Skeletal muscle satellite cell (primary cell): ENCODE results near the gene TAGAP.
A peak's percentile ranks its signal among the peaks of the same experiment; 100 is the strongest.
"Not testable (repeated sequence)": the region's sequence is repeated elsewhere in the genome, so short reads cannot be mapped to it uniquely, and the experiment has no call there.

ENCODE experiments used
- H3K27me3 ChIP-seq: 2 replicates; pipeline ENCODE4 v1.7.0; 2013; ENCODE audit warnings: low read length; ENCODE audit not compliant: control insufficient read depth, insufficient read depth
- H3K36me3 ChIP-seq: 2 replicates; pipeline ENCODE4 v1.7.0; 2013; ENCODE audit warnings: mild to moderate bottlenecking, control low read depth, low read length; ENCODE audit not compliant: insufficient read depth
- H3K4me1 ChIP-seq: 2 replicates; pipeline ENCODE4 v1.7.0; 2013; ENCODE audit warnings: low read length; ENCODE audit not compliant: control insufficient read depth, insufficient read depth
- H3K4me2 ChIP-seq: 2 replicates; pipeline ENCODE4 v1.7.0; 2013; ENCODE audit warnings: mild to moderate bottlenecking, low read length
- H3K4me3 ChIP-seq: 2 replicates; pipeline ENCODE4 v1.7.0; 2013; ENCODE audit warnings: low read length
- H3K9ac ChIP-seq: 2 replicates; pipeline ENCODE4 v1.7.0; 2013; ENCODE audit warnings: mild to moderate bottlenecking, low read depth, low read length, moderate library complexity
- H3K9me3 ChIP-seq: replicated peaks from 2 replicates; pipeline ENCODE4 v1.7.0; 2013; ENCODE audit warnings: mild to moderate bottlenecking, control low read depth, low read length

The TAGAP gene

GRCh38 chr6:159041181-159041580 lies 3.6 kb downstream of the TAGAP start:
- no peak overlapping the region for H3K9ac ChIP-seq
- H3K4me3 ChIP-seq: no peak overlapping the region
- H3K36me3 ChIP-seq: no peaks in the 10 kb centered on the region
- H3K4me2 ChIP-seq: no peak overlapping the region
- peaks cover 11% of the 10 kb centered on the region for H3K4me1 ChIP-seq
- peaks cover 20% of the 10 kb centered on the region for H3K27me3 ChIP-seq
- no peaks in the 10 kb centered on the region for H3K9me3 ChIP-seq

GRCh38 chr6:159039885-159040258 lies 4.9 kb downstream of the TAGAP start:
- Histone ChIP-seq H3K9ac (no peak overlapping the region), H3K4me1 (peaks cover 11% of the 10 kb centered on the region), H3K9me3 (no peaks in the 10 kb centered on the region), H3K4me2 (no peak overlapping the region), H3K4me3 (no peak overlapping the region), H3K27me3 (peaks cover 11% of the 10 kb centered on the region), H3K36me3 (no peaks in the 10 kb centered on the region)

- Histone ChIP-seq H3K27me3 (peaks cover 7% of the 10 kb centered on the region), H3K4me3 (no peak overlapping the region), H3K36me3 (no peaks in the 10 kb centered on the region), H3K9ac (no peak overlapping the region), H3K9me3 (no peaks in the 10 kb centered on the region), H3K4me2 (peak overlapping the region; percentile 11), H3K4me1 (peaks cover 11% of the 10 kb centered on the region)
Measured at GRCh38 chr6:159038914-159039884, 5.6 kb downstream of the TAGAP start.

- H3K9me3 ChIP-seq, H3K9ac ChIP-seq, H3K4me3 ChIP-seq: not testable (repeated sequence)
Measured at GRCh38 chr6:159038318-159038717, 6.5 kb downstream of the TAGAP start.

GRCh38 chr6:159037756-159038290 lies 7.0 kb downstream of the TAGAP start:
- H3K27me3 ChIP-seq: peaks cover 4% of the 10 kb centered on the region
- no peaks in the 10 kb centered on the region for H3K36me3 ChIP-seq
- H3K4me2 ChIP-seq: peak overlapping the region; percentile 11
- H3K9ac ChIP-seq: no peak overlapping the region
- H3K4me3 ChIP-seq: no peak overlapping the region
- H3K4me1 ChIP-seq: peaks cover 11% of the 10 kb centered on the region
- no peaks in the 10 kb centered on the region for H3K9me3 ChIP-seq

More at GRCh38 chr6:159038318-159038717, 6.5 kb downstream of the TAGAP start:
- Histone ChIP-seq H3K4me2 (peak overlapping the region; percentile 11), H3K4me1 (peaks cover 11% of the 10 kb centered on the region)
- H3K36me3 ChIP-seq, H3K27me3 ChIP-seq: not testable (repeated sequence)

- Histone ChIP-seq H3K9ac (no peak overlapping the region), H3K4me1 (peaks cover 11% of the 10 kb centered on the region), H3K9me3 (no peaks in the 10 kb centered on the region), H3K36me3 (no peaks in the 10 kb centered on the region), H3K27me3 (peaks cover 4% of the 10 kb centered on the region), H3K4me2 (no peak overlapping the region), H3K4me3 (no peak overlapping the region)
Measured at GRCh38 chr6:159036673-159037072, 8.1 kb downstream of the TAGAP start.

GRCh38 chr6:159035891-159036290 lies 8.9 kb downstream of the TAGAP start:
- Histone ChIP-seq H3K4me2 (no peak overlapping the region), H3K4me1 (peaks cover 11% of the 10 kb centered on the region), H3K36me3 (no peaks in the 10 kb centered on the region), H3K4me3 (no peak overlapping the region), H3K9me3 (no peaks in the 10 kb centered on the region), H3K27me3 (peaks cover 4% of the 10 kb centered on the region), H3K9ac (no peak overlapping the region)

- H3K4me2 ChIP-seq: no peak overlapping the region
- H3K9me3 ChIP-seq: no peaks in the 10 kb centered on the region
- no peaks in the 10 kb centered on the region for H3K36me3 ChIP-seq
- peaks cover under 1% of the 10 kb centered on the region for H3K4me1 ChIP-seq
- H3K4me3 ChIP-seq: no peak overlapping the region
- H3K27me3 ChIP-seq: no peaks in the 10 kb centered on the region
- H3K9ac ChIP-seq: no peak overlapping the region
Measured at GRCh38 chr6:159033160-159034049, 11.4 kb downstream of the TAGAP start.

GRCh38 chr6:159031846-159032245 lies 12.9 kb downstream of the TAGAP start:
- no peaks in the 10 kb centered on the region for H3K36me3 ChIP-seq
- H3K9ac ChIP-seq: no peak overlapping the region
- H3K27me3 ChIP-seq: no peaks in the 10 kb centered on the region
- no peak overlapping the region for H3K4me2 ChIP-seq
- H3K4me3 ChIP-seq: no peak overlapping the region
- no peaks in the 10 kb centered on the region for H3K4me1 ChIP-seq
- no peaks in the 10 kb centered on the region for H3K9me3 ChIP-seq

- Histone ChIP-seq H3K9me3 (no peaks in the 10 kb centered on the region), H3K27me3 (no peaks in the 10 kb centered on the region), H3K4me2 (no peak overlapping the region), H3K9ac (no peak overlapping the region), H3K4me3 (no peak overlapping the region), H3K36me3 (no peaks in the 10 kb centered on the region), H3K4me1 (no peaks in the 10 kb centered on the region)
Measured at GRCh38 chr6:159030168-159030567, 14.6 kb downstream of the TAGAP start.

- not testable (repeated sequence) for H3K36me3 ChIP-seq, H3K27me3 ChIP-seq, H3K9me3 ChIP-seq, H3K9ac ChIP-seq, H3K4me3 ChIP-seq, H3K4me1 ChIP-seq, H3K4me2 ChIP-seq
Measured at GRCh38 chr6:159025224-159025623, 19.6 kb downstream of the TAGAP start.
